PC-9 (cell line): ENCODE results near the gene TMOD2. TPM values are rescaled to one million over a fixed set of nuclear protein-coding genes. Genes with fewer than 3 reads are reported as not detected.
"Not testable (repeated sequence)": the region's sequence is repeated elsewhere in the genome, so short reads cannot be mapped to it uniquely, and the experiment has no call there.

Experiments used
- BruUV-seq: library from RNA; stranded (reverse); fragments of 400-500 nt; replicated peaks from 2 replicates; lab custom pipeline; 2021; lab: Mats Ljungman, UMichigan
- CTCF ChIA-PET: fragments of 300-600 bp; sonication (Branson Sonifier 250); formaldehyde crosslinking; loops from one replicate; lab custom pipeline; 2022; ENCODE audit warnings: antibody characterized with exemption; lab: Charles Lee
- POLR2A ChIA-PET: fragments of 300-600 bp; sonication (Branson Sonifier 250); formaldehyde crosslinking; loops from one replicate; lab custom pipeline; 2022; ENCODE audit warnings: antibody characterized with exemption; ENCODE audit not compliant: unreplicated experiment; lab: Charles Lee
- DNase-seq, 2 experiments: peaks; one replicate each; pipeline versions ENCODE4 v3.0.0 to v3.0.0-alpha.2; 2015 to 2022; ENCODE audit warnings: mixed read lengths in 1 of 2
- H2AFZ ChIP-seq: fragments of 200-600 bp; sonication (generic); 2 replicates; pipeline ENCODE4 v1.8.1; 2017; ENCODE audit warnings: antibody characterized with exemption
- H3F3A ChIP-seq: fragments of 200-600 bp; sonication (generic); 2 replicates; pipeline ENCODE4 v1.8.1; 2017; ENCODE audit warnings: antibody characterized with exemption, mild to moderate bottlenecking, low read depth; ENCODE audit not compliant: insufficient read depth
- H3K27ac ChIP-seq: fragments of 200-600 bp; sonication (generic); 2 replicates; pipeline ENCODE4 v1.6.1; 2016; ENCODE audit warnings: mixed run types
- H3K27me3 ChIP-seq: fragments of 200-600 bp; sonication (generic); 2 replicates; pipeline ENCODE4 v1.6.1; 2016; ENCODE audit warnings: low read depth, mixed run types; ENCODE audit not compliant: insufficient read depth
- H3K36me3 ChIP-seq: fragments of 200-600 bp; sonication (generic); 2 replicates; pipeline ENCODE4 v1.6.1; 2016; ENCODE audit warnings: low read depth, mixed run types
- H3K4me1 ChIP-seq: fragments of 200-600 bp; sonication (generic); replicated peaks from 2 replicates; pipeline ENCODE4 v1.6.1; 2016; ENCODE audit warnings: mixed run types; ENCODE audit not compliant: insufficient read depth
- H3K4me2 ChIP-seq: fragments of 200-600 bp; sonication (generic); 2 replicates; pipeline ENCODE4 v1.6.1; 2017; ENCODE audit warnings: mixed run types
- H3K4me3 ChIP-seq: fragments of 200-600 bp; sonication (generic); 2 replicates; pipeline ENCODE4 v1.6.1; 2016; ENCODE audit warnings: mixed run types
- H3K79me2 ChIP-seq: fragments of 200-600 bp; sonication (generic); 2 replicates; pipeline ENCODE4 v1.6.1; 2017; ENCODE audit warnings: low read depth, mixed run types
- H3K9me2 ChIP-seq: fragments of 200-600 bp; sonication (generic); 2 replicates; pipeline ENCODE4 v1.8.1; 2017; ENCODE audit warnings: mild to moderate bottlenecking; ENCODE audit not compliant: insufficient read depth
- H3K9me3 ChIP-seq: fragments of 200-600 bp; sonication (generic); 2 replicates; pipeline ENCODE4 v1.8.1; 2016; ENCODE audit warnings: low read depth; ENCODE audit not compliant: insufficient read depth
- H4K20me1 ChIP-seq: fragments of 200-600 bp; sonication (generic); 2 replicates; pipeline ENCODE4 v1.8.1; 2017; ENCODE audit not compliant: insufficient read depth
- CTCF ChIP-seq: fragments of 200-600 bp; sonication (generic); conservative IDR thresholded peaks from 2 replicates; pipeline ENCODE4 v1.6.1; 2017; ENCODE audit warnings: mixed run types, antibody characterized with exemption, mild to moderate bottlenecking, moderate library complexity
- EZH2 ChIP-seq: fragments of 200-600 bp; sonication (generic); IDR thresholded peaks from 2 replicates; pipeline ENCODE4 v1.8.0; 2017; ENCODE audit warnings: antibody characterized with exemption, low read depth
- intact Hi-C: fragments of 100-400 bp; cut with micrococcal nuclease; formaldehyde crosslinking; loops from one replicate; pipeline ENCODE4 v1.10.0; 2022; ENCODE audit not compliant: unreplicated experiment
- total RNA-seq: library from RNA; stranded (reverse); gene quantifications from 2 replicates; pipeline ENCODE4 v1.2.3, GENCODE V29; 2021

The TMOD2 gene
- total RNA-seq, 1 experiment from 2014 or later: 4.2 TPM

DNA sequence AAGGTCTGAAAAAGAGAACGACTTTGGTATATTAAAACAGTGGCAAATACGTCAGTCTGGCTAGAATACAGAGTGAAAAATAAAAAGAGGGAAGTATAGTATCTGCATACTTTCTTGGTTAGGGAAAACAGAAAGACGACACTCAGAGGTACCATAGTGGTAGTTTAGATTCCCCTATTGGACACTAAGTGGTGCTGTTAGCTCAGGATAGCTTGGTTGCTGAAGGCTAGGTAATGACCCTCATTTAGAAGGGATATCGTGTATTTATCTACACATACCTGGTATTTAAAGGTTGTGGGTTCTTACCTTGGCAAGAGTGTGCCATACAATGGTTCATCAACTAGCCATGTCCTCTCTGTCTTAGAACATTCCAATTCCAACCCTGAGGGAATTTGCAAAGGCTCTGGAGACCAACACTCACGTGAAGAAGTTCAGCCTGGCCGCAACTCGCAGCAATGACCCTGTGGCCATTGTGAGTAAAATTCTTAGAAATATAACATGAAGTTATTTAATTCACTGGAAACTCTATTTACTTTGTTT, 31.0 kb downstream of the TMOD2 start:
- CTCF ChIA-PET: no interaction called here
- Histone ChIP-seq H4K20me1 (no peaks in the 10 kb centered on the region), H3F3A (no peaks in the 10 kb centered on the region), H3K4me2 (no peak overlapping the region), H3K9me2 (no peaks in the 10 kb centered on the region), H2AFZ (no peak overlapping the region), H3K27ac (no peak overlapping the region), H3K4me3 (no peak overlapping the region), H3K27me3 (no peaks in the 10 kb centered on the region), H3K4me1 (peaks cover 17% of the 10 kb centered on the region), H3K9me3 (no peaks in the 10 kb centered on the region), H3K79me2 (no peaks in the 10 kb centered on the region), H3K36me3 (no peaks in the 10 kb centered on the region)
- TF ChIP-seq EZH2: no peak
- TF ChIP-seq CTCF: peak; percentile 66
- no TSS peak for BruUV-seq
- DNase-seq: peak; percentile 7 to 52
- POLR2A ChIA-PET: no interaction called here
- intact Hi-C loops: loop anchor here (1.0 to 10.0 kb wide), 4 partner anchors 125 to 952 kb away; no protein-coding TSS in a partner anchor

DNA sequence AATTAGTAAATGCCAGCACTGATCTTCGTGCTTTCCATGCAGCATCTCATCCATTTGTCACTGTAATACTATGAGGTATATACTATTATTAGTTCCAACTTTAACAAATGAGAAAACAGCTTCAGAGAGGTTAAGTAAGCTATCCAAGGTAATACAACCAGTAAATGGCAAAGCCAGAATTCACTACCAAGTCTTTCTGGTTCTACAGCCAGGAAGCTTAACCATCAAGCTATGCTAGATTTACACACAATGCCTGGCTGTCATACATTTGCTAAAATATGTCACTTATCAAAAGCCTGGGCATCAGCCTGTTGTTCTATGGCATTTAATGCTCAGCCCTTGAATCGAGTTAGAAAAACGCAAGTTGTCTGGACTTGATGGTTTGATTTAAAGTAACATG, 32.6 kb downstream of the TMOD2 start:
- peaks cover 23% of the 10 kb centered on the region for H3K4me1 ChIP-seq
- no peak overlapping the region for H3K4me2 ChIP-seq
- H3K79me2 ChIP-seq: no peaks in the 10 kb centered on the region
- TF ChIP-seq CTCF (no peak), EZH2 (no peak)
- DNase-seq: no peak
- CTCF ChIA-PET: interaction anchor here (1.1 kb wide), 1 partner anchor 42 kb away, joined by 3 read pairs; no protein-coding TSS in a partner anchor
- POLR2A ChIA-PET: interaction anchor here (0.7 kb wide), 1 partner anchor 59 kb away, joined by 3 read pairs; no protein-coding TSS in a partner anchor
- BruUV-seq: no TSS peak
- no peaks in the 10 kb centered on the region for H3F3A ChIP-seq
- H3K36me3 ChIP-seq: no peaks in the 10 kb centered on the region
- H2AFZ ChIP-seq: no peak overlapping the region
- no peaks in the 10 kb centered on the region for H3K9me3 ChIP-seq
- intact Hi-C loops: loop anchor here (2.0 to 10.0 kb wide), 3 partner anchors 357 to 951 kb away; no protein-coding TSS in a partner anchor
- no peak overlapping the region for H3K27ac ChIP-seq
- no peaks in the 10 kb centered on the region for H4K20me1 ChIP-seq
- H3K9me2 ChIP-seq: no peaks in the 10 kb centered on the region
- H3K4me3 ChIP-seq: no peak overlapping the region
- H3K27me3 ChIP-seq: no peaks in the 10 kb centered on the region

DNA sequence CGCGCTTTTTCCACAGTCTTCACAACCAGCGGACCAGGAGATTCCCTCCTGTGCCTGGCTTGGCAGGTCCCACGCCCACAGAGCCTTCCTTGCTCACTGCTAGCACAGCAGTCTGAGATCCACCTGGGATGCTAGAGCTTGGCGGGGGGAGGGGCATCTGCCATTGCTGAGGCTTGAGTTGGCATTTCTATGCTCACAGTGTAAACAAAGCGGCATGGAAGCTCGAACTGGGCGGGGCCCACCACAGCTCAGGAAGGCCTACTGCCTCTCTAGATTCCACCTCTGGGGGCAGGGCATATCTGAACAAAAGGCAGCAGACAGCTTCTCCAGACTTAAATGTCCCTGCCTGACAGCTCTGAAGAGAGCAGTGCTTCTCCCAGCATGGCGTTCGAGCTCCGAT, 35.7 kb downstream of the TMOD2 start:
- CTCF ChIA-PET: interaction anchor here (0.5 to 1.5 kb wide), 9 partner anchors 10 to 955 kb away, joined by 3 to 8 read pairs (median 3); partner anchors contain the start of gene TMOD3
- DNase-seq: peak; percentile 87 to 94
- BruUV-seq: not testable (repeated sequence)

GRCh38 chr15:51792474-51792873, 41.1 kb downstream of the TMOD2 start:
- POLR2A ChIA-PET, BruUV-seq, intact Hi-C loops, H3K36me3 ChIP-seq, H3K27me3 ChIP-seq, H4K20me1 ChIP-seq, H3K79me2 ChIP-seq, H3K9me2 ChIP-seq, H3K9me3 ChIP-seq, H3K27ac ChIP-seq, H2AFZ ChIP-seq, DNase-seq, H3K4me2 ChIP-seq, CTCF ChIA-PET, H3K4me3 ChIP-seq: not testable (repeated sequence)
- Histone ChIP-seq H3K4me1 (peaks cover 16% of the 10 kb centered on the region), H3F3A (peaks cover 17% of the 10 kb centered on the region; the same call in 1 of the 2 replicates)

More for the DNA sequence above, 35.7 kb downstream of the TMOD2 start:
- H3K4me2 ChIP-seq: peak overlapping the region; percentile 58
- H2AFZ ChIP-seq: peak overlapping the region; percentile 74; the same call in 1 of the 2 replicates
- not testable (repeated sequence) for H3K27me3 ChIP-seq, H3K9me3 ChIP-seq, H4K20me1 ChIP-seq, H3K27ac ChIP-seq, H3K9me2 ChIP-seq, H3K36me3 ChIP-seq, H3F3A ChIP-seq, H3K4me3 ChIP-seq, H3K79me2 ChIP-seq
- TF ChIP-seq CTCF: peak; percentile 42; the same call in 1 of the 2 replicates
- H3K4me1 ChIP-seq: peaks cover 11% of the 10 kb centered on the region; the same call in 1 of the 2 replicates
- intact Hi-C loops: loop anchor here (1.0 to 10.0 kb wide), 4 partner anchors 42 to 948 kb away; partner anchors contain the start of gene TMOD3
- POLR2A ChIA-PET: interaction anchor here (1.1 kb wide), 1 partner anchor 42 kb away, joined by 13 read pairs; the partner anchor contains the start of gene TMOD3
